Measurements from ENCODE around the gene ARL3.

GRCh38 chr10:102762401-102763015, 48.3 kb upstream of the ARL3 start:
- TF ChIP-seq MYC (IDR thresholded peaks at IDR 0.05; ENCODE audit: low read depth, low read length) (no peak), CTCF (IDR thresholded peaks at IDR 0.05; ENCODE audit: low read depth, low read length) (no peak), POLR2A (IDR thresholded peaks at IDR 0.05; ENCODE audit: extremely low read depth, insufficient read length) (no peak)

Measured in NB4 (cell line).